ENCODE data around the gene CEACAM4. TPM values are rescaled to one million over a fixed set of nuclear protein-coding genes. Genes with fewer than 3 reads are reported as not detected.

CEACAM4 gene
- total RNA-seq, 3 donors from 2014 or later = 0.25 to 1.2 TPM; not detected in 1

GRCh38 chr19:41616792-41617621 is 9.9 kb downstream of the CEACAM4 start:
- no peaks in the 10 kb centered on the region for H3K36me3 ChIP-seq (ENCODE audit: low read depth)
- H3K4me3 ChIP-seq = no peak overlapping the region
- H3K9me3 ChIP-seq = no peaks in the 10 kb centered on the region
- no peak for TF ChIP-seq CTCF (IDR thresholded peaks at IDR 0.05)
- ATAC-seq (peak; percentile 30), DNase-seq (peak in 1 of 3 donors; percentile 38)
- intact Hi-C loops (cut with DNase I, micrococcal nuclease) = no loop called here
- no peaks in the 10 kb centered on the region for H3K4me1 ChIP-seq (ENCODE audit: low read depth)

GRCh38 chr19:41615207-41615606 is 11.7 kb downstream of the CEACAM4 start:
- no peak for TF ChIP-seq CTCF (IDR thresholded peaks at IDR 0.05)
- intact Hi-C loops (cut with DNase I, micrococcal nuclease) = no loop called here
- no peak overlapping the region for H3K4me3 ChIP-seq

GRCh38 chr19:41612483-41612882 is 14.4 kb downstream of the CEACAM4 start:
- Histone ChIP-seq H3K36me3 (ENCODE audit: low read depth) (no peaks in the 10 kb centered on the region), H3K4me3 (no peak overlapping the region), H3K4me1 (ENCODE audit: low read depth) (no peaks in the 10 kb centered on the region), H3K9me3 (no peaks in the 10 kb centered on the region)
- ATAC-seq = no peak
- no peak for DNase-seq
- TF ChIP-seq CTCF (IDR thresholded peaks at IDR 0.05) = no peak
- intact Hi-C loops (cut with DNase I, micrococcal nuclease) = no loop called here

More at GRCh38 chr19:41615207-41615606, 11.7 kb downstream of the CEACAM4 start:
- Histone ChIP-seq H3K36me3 (ENCODE audit: low read depth) (no peaks in the 10 kb centered on the region), H3K4me1 (ENCODE audit: low read depth) (no peaks in the 10 kb centered on the region), H3K9me3 (no peaks in the 10 kb centered on the region)
- DNase-seq (no peak), ATAC-seq (no peak)

- intact Hi-C loops (cut with DNase I, micrococcal nuclease) = no loop called here
- TF ChIP-seq CTCF (IDR thresholded peaks at IDR 0.05) = no peak
Observed at GRCh38 chr19:41610789-41611188, 16.1 kb downstream of the CEACAM4 start.

GRCh38 chr19:41607668-41608067 is 19.2 kb downstream of the CEACAM4 start:
- no peaks in the 10 kb centered on the region for H3K9me3 ChIP-seq
- H3K4me3 ChIP-seq = no peak overlapping the region
- TF ChIP-seq CTCF (IDR thresholded peaks at IDR 0.05) = no peak
- ATAC-seq = no peak
- DNase-seq = no peak
- H3K4me1 ChIP-seq (ENCODE audit: low read depth) = no peaks in the 10 kb centered on the region
- intact Hi-C loops (cut with DNase I, micrococcal nuclease) = no loop called here
- H3K36me3 ChIP-seq (ENCODE audit: low read depth) = no peaks in the 10 kb centered on the region

More at GRCh38 chr19:41610789-41611188, 16.1 kb downstream of the CEACAM4 start:
- Histone ChIP-seq H3K9me3 (no peaks in the 10 kb centered on the region), H3K36me3 (ENCODE audit: low read depth) (no peaks in the 10 kb centered on the region), H3K4me3 (no peak overlapping the region), H3K4me1 (ENCODE audit: low read depth) (no peaks in the 10 kb centered on the region)
- DNase-seq (no peak), ATAC-seq (no peak)

All from mucosa of descending colon (tissue), 3 donors.